NCI-H2171 (cell line): Measurements from ENCODE around the gene PIP4K2C.
A peak's percentile ranks its signal among the peaks of the same experiment; 100 is the strongest.
"Not testable (repeated sequence)": the region's sequence is repeated elsewhere in the genome, so short reads cannot be mapped to it uniquely, and the experiment has no call there.

Experiments used
- DNase-seq: peaks from one replicate; lab custom pipeline; 2025; lab: John Stamatoyannopoulos, UW

The PIP4K2C gene

DNA sequence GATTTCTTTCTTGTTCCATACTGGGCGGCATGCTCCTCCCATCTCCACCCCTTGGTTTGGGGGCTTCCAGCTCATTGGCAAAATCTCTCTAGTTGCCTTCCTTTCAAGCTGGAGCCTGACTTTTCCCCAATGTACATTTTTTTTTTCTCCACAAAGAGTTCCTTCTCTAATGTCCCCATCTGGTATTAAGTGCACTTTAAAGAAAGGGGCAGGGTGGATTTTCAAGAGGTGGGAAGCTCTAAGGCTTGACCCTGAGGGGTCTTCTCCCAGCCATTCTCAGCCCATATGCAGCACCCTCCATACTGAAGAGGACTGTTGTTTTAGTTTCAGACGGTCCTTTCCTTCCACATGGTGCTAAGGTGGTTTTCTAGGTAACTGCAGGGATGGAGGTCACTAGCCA, 5.8 kb upstream of the PIP4K2C start:
- no peak for DNase-seq

DNA sequence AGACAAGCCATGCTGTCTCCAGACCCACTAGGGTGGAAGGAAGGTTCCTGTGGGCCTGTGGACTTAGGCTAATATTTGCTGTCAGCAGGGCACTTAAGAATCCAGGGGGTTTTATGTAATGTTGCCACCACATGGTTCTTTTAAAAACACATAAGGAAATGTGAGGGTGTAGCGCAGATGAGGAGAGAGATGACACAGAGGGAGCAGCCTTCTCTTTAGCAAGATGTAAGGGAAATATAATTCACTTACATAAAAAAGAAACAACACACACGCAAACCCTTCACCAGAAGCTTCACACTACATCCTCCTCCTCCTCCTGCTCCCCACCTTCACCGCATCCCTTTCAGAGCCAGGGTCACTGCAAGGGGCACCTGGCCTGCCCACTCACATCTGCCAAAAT, 4.9 kb upstream of the PIP4K2C start:
- no peak for DNase-seq

DNA sequence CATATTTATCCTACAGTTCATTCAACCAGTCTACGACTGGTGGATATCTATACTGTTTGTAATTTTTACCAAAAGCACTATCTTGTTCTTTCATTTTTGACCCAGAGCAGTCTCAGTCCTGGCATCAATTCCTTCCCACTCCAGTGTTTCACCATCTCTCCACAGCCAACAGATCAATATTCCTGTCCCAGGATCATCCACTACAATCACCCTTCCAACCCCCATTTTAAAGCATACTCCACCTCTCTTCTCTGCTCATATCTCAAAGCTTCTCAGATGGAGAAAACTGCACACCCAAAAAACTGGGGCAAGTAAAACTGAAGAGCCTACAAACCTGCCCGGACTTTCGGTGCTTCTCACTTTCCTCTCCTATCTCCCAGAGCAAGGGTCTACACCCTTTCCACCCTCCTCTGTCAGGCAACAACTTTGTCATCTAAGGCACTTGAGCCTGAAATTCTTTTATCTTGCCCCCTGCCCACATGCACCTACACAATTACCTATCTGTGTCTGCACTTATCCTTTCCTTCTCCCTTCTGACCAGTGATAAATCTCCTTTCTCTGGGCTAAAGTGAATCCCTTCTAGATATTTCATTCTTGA, 4.1 kb upstream of the PIP4K2C start:
- DNase-seq, result no peak

DNA sequence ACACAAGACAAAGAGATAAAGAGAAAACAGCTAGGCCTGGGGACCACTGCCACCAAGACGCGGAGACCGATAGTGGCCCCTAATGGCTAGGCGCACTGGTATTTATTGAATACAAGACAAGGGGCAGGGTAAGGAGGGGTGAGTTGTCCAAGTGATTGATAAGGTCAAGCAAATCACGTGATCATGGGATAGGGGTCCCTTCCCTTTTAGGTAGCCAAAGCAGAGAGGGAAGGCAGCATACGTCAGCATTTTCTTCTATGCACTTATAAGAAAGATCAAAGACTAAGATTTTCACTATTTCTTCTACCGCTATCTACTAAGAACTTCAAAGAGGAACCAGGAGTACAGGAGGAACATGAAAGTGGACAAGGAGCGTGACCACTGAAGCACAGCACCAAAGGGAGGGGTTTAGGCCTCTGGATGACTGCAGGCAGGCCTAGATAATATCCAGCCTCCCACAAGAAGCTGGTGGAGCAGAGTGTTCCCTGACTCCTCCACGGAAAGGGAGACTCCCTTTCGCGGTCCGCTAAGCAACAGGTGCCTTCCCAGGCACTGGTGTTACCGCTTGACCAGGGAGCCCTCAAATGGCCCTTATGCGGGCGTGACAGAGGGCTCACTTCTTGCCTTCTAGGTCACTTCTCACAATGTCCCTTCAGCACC, 1.9 kb upstream of the PIP4K2C start:
- not testable (repeated sequence) for DNase-seq

DNA sequence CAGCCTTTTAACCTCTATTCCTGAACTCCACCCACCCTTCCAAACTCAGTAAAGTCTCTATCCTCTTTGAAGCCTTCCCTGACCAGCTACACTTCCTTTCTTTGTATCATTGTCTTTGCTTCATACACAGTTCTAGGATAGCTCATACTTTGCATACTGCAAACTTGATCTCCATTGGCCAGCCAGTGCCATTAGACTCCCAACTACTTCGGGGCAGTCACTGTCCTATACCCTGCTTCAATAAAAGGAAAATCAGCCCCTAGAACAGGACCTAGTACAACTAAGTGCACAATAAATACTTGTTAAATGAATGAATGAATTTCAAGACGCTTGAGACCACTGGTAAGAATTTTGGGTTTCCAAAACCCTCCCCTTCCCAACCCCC, 521 bp upstream of the PIP4K2C start:
- no peak for DNase-seq

DNA sequence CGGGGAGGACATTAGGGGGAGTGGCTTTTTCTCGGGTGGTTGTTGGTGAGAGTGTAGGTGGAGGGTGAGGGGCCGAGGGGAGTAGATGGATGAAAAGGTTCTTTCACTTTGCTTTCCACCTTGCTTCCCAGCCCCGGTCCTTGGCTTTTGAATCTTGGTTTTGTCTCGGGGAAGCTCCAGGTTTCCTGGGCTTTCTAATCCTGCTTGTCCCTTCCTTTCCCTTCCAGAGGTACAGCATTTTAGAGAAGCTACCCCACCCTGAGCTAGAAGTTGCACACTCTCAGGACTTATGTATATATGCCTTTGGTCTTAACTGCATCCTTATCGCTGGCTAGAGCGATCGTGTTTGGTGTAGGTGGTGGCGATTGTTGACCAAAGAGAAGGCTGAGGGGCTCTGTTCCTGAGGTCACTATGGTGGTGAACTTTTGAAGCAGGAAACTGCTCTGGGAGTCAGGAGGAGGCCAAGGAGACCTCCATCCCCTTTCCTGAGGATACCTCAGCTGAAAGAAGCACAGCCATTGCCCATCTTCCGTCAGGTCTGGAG, 862 bp downstream of the PIP4K2C start:
- DNase-seq, result no peak

DNA sequence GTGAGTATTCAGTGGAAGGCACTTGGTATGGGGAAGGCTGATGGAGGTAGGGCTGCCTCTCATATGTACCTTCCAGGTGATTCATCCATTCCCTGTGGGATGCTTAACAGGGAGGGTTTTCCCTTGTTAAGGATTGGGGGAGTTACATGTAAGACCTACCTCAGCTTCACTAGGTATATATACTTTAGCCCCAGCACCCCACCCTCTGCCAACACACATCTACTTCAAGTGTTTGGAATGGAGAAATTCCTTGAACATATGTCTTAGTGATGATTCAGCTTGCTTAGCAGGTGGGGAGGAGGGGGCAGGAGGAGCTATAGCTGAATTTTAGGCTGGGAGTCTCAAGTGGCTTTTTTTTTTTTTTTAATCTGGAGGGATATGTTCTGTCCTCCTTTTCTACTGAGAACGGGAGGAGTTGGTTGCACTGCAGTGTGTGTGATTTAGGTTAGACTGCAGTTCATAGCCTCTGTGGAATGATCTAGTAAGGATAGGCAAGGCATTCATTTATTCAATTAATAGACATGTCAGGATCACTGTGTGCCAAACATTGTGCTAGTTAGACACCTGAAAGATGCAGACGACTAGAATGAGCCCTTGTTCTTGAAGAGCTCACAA, 1.7 kb downstream of the PIP4K2C start:
- DNase-seq, result peak; percentile 3

DNA sequence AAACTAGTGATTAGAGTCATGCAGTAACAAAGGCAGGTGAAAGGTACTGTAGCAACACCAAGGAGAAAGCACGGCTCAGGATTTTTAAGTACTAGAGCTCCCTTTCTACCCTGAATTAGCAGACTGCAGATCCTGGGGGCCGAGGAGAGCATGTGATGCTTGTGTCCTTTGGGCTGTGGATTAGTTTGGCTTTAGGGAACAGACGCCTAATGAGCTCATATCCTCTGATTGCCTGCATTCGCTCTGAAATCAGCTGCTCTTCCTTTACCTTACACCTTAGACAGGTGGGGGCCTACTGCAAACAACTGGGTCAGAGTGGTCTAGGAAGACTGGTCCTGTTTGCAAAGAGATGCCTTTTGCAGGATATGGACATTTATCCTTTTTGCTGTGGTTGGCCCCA, 2.2 kb downstream of the PIP4K2C start:
- DNase-seq, result no peak

DNA sequence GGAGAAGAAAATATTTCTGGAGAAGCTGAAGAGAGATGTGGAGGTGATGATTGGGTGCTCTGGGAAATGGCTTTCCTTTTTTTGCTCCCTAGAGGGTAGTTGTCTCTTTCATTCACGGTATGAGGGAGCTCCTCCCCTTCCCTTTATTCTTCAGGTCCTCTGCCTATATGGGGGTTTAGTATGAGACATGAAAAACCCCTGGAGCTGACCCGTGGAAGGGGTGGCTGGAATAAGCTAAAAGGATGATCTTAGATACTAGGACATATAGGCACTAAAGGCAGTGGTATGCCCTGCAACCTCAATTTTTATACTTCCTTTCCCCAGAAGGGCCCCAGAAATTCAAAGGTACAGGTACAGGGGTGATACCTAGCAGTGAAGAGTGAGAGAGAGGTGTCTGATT, 9.4 kb downstream of the PIP4K2C start:
- no peak for DNase-seq

DNA sequence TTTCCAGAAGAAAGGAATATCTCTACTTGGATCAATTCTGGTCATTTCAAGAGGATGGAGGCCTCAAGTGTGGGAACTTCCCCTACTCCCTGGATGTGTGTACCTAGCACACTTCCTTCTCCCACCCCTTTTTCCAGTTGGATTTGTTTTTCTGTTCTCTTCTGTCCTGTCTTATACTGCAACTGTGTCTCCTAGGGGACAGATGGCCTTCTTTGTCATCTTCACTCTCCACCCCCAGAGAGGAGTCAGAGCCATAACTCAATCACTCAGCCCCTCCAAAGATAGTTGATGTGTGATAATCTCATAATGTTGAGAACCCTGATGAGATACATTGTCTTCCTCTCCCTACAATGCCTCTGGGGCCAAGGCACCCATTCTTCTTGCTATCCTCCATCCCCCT, 11.6 kb downstream of the PIP4K2C start:
- no peak for DNase-seq

DNA sequence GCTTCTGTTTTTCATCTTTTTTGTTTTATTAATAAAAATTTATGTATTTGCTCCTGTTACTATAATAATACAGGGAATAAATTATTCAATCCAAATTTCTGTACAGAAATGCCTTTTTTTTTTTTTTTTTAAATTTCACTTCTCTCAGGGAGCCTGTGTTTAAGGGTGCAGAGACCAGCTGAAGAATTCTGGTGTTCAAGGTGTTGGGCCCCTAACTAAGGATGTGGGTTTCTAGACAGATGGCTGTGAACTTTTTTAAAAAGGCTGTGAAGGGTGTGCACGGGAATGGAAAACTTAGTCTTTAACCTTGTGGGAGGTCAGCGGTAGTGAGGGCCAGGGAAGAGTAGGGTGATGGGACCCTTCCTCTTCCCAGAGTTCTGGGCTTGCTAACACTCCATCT, 12.3 kb downstream of the PIP4K2C start:
- no peak for DNase-seq

DNA sequence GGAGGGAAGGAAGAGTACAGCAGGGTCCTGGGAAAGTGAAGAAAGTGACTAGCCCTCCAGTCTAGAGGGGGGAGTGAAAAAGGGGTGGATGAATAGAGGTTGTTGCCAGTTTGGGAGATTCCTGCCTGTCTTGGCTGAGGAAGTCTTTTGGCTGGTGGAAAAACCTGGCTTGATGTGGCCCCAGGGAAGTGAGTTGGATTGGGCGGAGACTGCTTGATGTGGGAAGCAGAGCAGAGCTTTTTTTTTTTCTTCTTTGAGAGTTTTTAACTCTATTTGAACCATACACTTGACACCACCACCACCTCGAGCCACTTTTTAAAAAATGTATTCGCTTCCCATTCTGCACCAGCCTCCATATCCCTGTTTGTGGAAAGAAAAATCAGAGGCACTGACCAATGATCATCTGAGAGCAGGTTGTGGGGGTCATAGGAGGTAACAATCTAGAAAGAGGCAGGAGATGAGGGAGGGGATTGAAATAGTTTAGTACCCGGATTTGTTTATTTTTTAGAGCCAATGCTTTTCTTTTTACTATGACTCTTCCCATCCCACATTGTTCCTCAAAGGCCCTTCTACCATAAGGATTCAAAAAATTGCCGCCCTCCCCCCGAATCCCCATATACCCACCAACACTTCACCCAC, 12.9 kb downstream of the PIP4K2C start:
- peak; percentile 12 for DNase-seq

DNA sequence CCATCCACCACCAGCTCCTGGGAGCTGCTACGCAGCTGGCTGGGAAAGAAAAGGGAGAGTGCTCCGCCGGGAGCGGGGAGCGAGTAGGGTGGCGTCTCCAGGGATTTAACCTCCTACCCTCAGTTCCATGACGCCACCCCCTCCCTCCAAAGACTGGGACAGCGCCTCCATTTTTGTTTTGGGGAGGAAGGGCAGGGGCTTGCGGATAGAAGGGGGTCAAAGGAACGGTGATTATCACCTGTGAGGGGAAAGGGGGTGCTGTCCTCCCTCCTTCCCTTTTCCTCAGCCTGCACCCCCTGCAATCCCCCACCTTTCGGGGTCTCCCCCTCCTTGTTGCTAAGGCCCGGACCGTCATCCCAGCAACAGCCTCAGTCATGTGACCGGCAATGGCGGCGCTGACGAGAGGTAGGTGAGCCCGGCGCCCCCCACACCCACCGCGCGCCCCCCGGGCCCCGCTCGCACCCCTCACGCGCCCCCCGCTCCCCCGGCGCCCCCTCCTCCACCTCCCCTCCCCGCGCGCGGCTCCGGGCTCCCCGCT, 13.5 kb downstream of the PIP4K2C start, which contains the start of gene DTX3:
DTX3 (plus strand) TSS at position 371 of the 538 bp plus-strand sequence. CDS start 1,694 bp downstream, outside the sequence.
- DNase-seq, result peak; percentile 53

DNA sequence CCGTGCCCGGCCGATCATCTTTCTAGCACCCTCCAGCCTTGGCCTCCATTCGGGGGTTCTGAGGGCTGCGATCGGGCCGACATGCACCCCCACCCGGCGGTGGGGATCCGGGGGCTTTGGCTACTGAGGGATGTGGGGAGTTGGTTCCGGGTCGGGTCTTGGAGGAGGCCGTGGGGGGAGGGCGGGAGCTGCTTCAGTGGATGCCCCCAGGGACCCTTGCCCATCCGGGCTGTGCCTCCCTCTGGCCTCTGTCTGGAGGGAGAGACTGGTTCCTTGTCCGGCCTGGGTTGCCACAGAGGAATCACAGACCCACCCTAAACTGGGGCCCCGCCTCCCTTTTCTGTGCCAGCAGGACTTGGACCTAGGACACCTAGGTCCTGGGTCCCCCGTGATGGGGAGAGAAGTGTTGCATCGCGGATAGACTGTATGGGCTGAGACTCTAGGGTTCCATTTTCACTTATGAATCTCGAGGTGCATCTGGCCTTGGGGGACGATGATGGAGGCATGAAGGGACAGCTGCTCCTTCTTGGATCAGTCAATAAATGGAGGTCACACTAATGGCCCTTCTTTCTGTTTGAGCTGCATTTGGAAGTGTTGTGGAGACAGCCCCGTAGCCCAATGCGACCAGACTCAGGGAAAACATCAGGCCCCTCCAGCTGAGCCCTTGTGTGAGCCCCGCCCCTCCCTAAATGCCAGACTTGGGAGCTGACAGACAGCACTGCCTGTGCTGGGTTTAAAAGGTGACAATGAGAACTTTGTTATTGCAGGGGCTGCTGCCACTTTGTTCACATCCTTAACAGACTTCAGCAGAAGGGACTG, 14.2 kb downstream of the PIP4K2C start:
- no peak for DNase-seq

DNA sequence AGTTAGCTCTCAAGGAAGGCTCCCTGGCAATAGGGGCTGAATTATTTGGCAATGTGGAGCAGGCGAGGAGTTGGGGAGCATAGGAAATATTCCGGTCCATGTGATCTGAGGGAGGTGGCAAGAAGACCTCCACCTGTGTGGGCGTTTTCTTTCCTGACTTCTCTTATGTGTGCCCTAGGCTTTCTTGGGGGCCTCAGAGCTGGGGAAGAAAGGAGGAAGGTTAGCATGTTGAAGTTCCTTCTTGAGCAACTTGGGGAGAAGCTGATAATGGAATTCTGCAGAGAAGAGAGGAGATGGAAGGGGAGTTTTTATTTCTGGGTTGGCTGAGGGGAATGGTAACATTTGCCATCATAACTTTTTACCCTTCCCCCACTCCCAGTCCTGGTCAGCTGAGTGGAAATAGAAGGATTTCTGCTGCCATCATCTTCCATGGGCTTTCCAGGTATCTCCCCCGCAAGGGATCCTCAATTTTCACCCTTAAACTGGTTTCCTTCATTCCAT, 14.9 kb downstream of the PIP4K2C start:
- no peak for DNase-seq

DNA sequence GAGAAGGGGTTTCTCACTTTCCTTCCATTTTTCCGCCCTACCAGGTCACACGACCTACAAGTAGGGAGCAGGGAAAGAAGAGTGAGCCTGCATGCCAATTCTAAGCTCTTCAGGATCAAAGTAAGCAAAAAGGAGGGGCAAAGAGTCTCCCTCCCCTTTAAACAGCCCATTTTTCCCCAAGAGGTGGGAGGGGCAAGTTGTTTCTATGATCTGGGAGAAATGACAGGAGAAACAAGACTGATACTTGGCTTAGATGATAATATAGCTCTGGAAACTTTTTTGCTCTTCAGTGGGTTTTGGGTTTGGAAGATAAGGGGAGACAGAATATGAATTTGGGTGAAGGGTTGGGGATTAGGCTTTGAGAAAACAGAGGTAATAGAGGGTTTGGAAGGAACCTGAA, 15.4 kb downstream of the PIP4K2C start:
- DNase-seq, result no peak

DNA sequence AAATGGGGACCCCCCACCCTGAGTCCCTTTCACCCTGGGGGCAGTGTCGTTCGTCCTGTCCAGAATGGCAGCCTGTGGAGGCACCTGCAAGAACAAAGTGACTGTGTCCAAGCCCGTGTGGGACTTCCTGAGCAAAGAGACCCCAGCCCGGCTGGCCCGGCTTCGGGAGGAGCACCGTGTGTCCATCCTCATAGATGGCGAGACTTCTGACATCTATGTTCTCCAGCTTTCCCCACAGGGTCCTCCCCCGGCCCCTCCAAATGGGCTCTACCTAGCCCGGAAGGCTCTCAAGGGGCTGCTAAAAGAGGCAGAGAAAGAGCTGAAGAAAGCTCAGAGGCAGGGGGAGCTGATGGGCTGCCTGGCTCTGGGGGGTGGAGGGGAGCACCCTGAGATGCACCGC, 15.8 kb downstream of the PIP4K2C start:
- DNase-seq, result no peak

DNA sequence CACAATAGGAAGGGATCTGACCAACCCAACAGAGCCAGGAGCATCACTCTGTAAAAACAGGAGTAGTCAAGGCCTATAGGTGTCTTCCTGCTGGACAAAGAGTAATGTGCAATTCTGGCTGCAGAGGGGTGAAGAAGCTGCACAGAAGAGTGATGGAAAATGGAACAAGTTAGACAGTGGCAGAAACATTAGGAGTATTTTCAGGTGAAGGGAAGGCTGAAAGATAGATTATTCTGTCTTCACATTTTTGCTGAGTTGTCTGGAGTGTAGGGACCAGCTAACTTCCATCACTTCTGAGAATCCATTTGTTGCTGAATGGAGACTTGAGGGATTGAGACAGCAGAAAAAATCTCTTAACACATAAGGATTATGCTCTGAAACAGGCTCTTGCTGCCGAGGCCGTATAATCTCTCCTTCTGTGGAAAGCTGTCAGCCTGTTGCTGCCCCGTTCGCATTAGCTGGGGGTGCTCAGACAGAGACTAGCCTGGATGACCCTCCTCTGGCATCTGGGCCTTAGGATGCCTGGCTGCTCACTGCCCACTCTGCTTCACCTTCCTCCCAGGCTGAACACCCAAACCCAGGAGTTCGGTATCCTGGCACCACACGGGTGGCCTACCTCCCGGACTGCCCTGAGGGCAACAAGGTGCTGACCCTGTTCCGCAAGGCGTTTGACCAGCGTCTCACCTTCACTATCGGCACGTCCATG, 17.1 kb downstream of the PIP4K2C start:
- no peak for DNase-seq

DNA sequence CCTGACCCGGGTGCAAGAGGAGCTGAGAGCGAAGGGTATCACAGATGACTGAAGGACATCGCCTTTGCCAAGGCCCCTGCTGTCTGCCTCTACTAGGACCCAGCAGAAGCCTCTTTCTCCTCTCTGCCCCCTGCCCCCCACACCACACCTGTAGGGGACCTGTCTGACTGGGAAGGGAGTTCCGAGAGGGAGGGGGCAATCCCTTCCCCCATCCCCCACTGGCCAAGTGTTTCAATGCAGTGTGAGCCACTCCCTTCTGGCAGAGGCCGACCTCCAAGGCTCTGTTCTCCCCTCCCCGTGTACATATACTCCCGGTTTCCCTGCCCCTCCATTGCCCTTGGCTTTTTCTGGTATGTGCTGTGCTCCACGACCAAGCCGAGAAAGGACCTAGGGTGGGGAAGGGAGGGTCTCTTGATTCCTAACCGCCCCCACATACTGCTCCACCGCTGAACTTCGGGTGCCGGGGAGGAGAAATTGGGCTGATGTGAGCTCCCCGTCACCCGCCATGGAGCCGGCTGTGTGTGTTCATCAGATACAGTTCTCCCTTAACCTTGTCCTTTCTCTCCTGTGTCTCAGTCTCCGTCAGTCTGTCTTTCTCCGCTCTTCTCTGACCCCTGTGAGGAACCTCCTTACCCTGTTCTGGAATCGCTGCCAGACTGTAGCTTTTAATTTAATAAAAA, 18.2 kb downstream of the PIP4K2C start:
- no peak for DNase-seq
